ENCODE results near the gene DEDD. TPM values are rescaled to one million over a fixed set of nuclear protein-coding genes. Genes with fewer than 3 reads are reported as not detected.
A peak's percentile ranks its signal among the peaks of the same experiment; 100 is the strongest.

DEDD gene
- total RNA-seq, 1 experiment from 2014 or later: 32.8 TPM

DNA sequence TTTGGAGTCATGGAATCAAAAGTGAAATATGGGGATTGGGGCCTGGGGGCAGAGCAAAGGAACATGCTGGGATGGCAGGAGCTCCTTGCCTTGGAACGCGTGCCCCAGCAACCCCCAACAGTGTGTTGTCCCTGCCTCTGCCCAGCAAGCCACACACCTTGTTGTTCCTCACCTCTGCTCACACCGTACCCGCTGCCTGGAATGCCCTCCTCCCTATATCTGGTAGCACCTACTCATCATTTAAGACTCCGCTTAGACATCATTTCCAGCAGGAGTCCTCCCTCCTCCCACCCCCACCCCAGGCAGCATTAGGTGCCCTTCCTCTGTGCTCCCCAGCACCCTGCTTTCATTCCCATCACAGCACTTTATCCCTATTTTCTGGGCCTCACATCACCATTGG, 50.9 kb downstream of the DEDD start:
- CTCF ChIA-PET: interaction anchor here (2.4 kb wide), 1 partner anchor 10 kb away, joined by 7 read pairs; no protein-coding TSS in a partner anchor

More for the DNA sequence above, 50.9 kb downstream of the DEDD start:
- DNase-seq (ENCODE audit: low read depth, low spot score) (no peak), ATAC-seq (no peak)
- no peaks in the 10 kb centered on the region for H3K9me3 ChIP-seq (ENCODE audit: control insufficient read depth in 1 of 2, insufficient read depth in 1 of 2, low read depth in 1 of 2, low read length in 2 of 2)
- BruUV-seq (replicated peaks): no TSS peak
- H3K4me1 ChIP-seq (ENCODE audit: control insufficient read depth in 1 of 2, insufficient read depth in 2 of 2, low read length in 2 of 2): peaks cover 34 to 70% of the 10 kb centered on the region in 2 experiments
- H3K27me3 ChIP-seq (ENCODE audit: insufficient read depth, low read length): no peaks in the 10 kb centered on the region
- TF ChIP-seq, protein P1, sequence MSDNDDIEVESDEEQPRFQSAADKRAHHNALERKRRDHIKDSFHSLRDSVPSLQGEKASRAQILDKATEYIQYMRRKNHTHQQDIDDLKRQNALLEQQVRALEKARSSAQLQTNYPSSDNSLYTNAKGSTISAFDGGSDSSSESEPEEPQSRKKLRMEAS (IDR thresholded peaks at IDR 0.05): no peak
- TF ChIP-seq POLR2AphosphoS5 (IDR thresholded peaks at IDR 0.05; ENCODE audit: low read depth, low read length): no peak
- no peak for TF ChIP-seq EGR1 (IDR thresholded peaks at IDR 0.05; ENCODE audit: low read depth)
- no peak for TF ChIP-seq JUND (IDR thresholded peaks at IDR 0.05)
- TF ChIP-seq, protein P2, sequence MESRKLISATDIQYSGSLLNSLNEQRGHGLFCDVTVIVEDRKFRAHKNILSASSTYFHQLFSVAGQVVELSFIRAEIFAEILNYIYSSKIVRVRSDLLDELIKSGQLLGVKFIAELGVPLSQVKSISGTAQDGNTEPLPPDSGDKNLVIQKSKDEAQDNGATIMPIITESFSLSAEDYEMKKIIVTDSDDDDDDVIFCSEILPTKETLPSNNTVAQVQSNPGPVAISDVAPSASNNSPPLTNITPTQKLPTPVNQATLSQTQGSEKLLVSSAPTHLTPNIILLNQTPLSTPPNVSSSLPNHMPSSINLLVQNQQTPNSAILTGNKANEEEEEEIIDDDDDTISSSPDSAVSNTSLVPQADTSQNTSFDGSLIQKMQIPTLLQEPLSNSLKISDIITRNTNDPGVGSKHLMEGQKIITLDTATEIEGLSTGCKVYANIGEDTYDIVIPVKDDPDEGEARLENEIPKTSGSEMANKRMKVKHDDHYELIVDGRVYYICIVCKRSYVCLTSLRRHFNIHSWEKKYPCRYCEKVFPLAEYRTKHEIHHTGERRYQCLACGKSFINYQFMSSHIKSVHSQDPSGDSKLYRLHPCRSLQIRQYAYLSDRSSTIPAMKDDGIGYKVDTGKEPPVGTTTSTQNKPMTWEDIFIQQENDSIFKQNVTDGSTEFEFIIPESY (IDR thresholded peaks at IDR 0.05; ENCODE audit: extremely low read depth, insufficient replicate concordance, low read length): no peak
- no peak for TF ChIP-seq ZNF274 (IDR thresholded peaks at IDR 0.05; ENCODE audit: low read depth, low read length)
- no peaks in the 10 kb centered on the region for H3K9me2 ChIP-seq (ENCODE audit: insufficient read depth)
- H3K36me3 ChIP-seq (ENCODE audit: control insufficient read depth in 1 of 2, insufficient read depth in 2 of 2, low read length in 2 of 2): no peaks in the 10 kb centered on the region
- intact Hi-C loops (cut with micrococcal nuclease): no loop called here
- no peak overlapping the region for H3K27ac ChIP-seq (ENCODE audit: low read depth, low read length)
- ChIA-PET RAD21 (ENCODE audit: low non-redundant PET in 1 of 2, low total read pairs in 2 of 2, uncharacterized antibody in 2 of 2, unreplicated experiment in 2 of 2) (no interaction called here), POLR2A (no interaction called here)
- H3K4me3 ChIP-seq (replicated peaks in 1 of 2; ENCODE audit: low read depth in 1 of 2, low read length in 2 of 2): no peak overlapping the region
- H3K9ac ChIP-seq (ENCODE audit: low read length): no peak overlapping the region
- no peak overlapping the region for H2AFZ ChIP-seq (ENCODE audit: low read depth, low read length, poor library complexity, severe bottlenecking)
- no peaks in the 10 kb centered on the region for H3K79me2 ChIP-seq (ENCODE audit: insufficient read depth, low read length)
- no peaks in the 10 kb centered on the region for H4K20me1 ChIP-seq (ENCODE audit: insufficient read depth)
- H3K4me2 ChIP-seq (ENCODE audit: low read length): peak overlapping the region; percentile 73

Data from HCT116 (cell line).